Measurements from ENCODE around the gene CHST11.

DNA sequence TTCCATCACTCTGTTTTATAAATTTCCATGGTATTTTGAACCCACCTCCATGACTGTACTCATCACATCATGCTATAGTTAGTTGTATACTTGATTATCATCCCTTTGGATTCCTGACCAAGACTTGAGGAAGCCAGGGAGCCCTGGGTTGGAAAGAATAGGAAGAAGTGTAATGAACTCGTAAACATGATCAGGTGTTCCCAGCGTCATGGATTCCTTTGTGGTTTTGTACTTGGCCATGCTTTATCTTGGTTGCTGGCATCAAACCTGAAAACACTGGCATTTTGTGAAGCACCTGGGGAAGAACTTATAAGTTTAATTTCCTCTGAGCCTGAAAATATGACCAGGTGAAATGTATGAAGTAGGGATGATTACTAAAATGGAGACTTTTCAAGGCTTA lies 76.4 kb downstream of the CHST11 start:
- TF ChIP-seq, protein P1, sequence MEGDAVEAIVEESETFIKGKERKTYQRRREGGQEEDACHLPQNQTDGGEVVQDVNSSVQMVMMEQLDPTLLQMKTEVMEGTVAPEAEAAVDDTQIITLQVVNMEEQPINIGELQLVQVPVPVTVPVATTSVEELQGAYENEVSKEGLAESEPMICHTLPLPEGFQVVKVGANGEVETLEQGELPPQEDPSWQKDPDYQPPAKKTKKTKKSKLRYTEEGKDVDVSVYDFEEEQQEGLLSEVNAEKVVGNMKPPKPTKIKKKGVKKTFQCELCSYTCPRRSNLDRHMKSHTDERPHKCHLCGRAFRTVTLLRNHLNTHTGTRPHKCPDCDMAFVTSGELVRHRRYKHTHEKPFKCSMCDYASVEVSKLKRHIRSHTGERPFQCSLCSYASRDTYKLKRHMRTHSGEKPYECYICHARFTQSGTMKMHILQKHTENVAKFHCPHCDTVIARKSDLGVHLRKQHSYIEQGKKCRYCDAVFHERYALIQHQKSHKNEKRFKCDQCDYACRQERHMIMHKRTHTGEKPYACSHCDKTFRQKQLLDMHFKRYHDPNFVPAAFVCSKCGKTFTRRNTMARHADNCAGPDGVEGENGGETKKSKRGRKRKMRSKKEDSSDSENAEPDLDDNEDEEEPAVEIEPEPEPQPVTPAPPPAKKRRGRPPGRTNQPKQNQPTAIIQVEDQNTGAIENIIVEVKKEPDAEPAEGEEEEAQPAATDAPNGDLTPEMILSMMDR (IDR thresholded peaks at IDR 0.05): no peak
- no peak for TF ChIP-seq POLR2A (IDR thresholded peaks at IDR 0.05)
